IMR-90 (cell line): ENCODE measurements around the gene ODF2. TPM values are rescaled to one million over a fixed set of nuclear protein-coding genes. Genes with fewer than 3 reads are reported as not detected.

ENCODE experiments used
- ATAC-seq: fragments of 200-7000 bp; cut with Tn5 transposase; 2 replicates; pipeline ENCODE4 v1.9.1; 2020; ENCODE audit warnings: low read depth, mild to moderate bottlenecking, moderate library complexity
- BruUV-seq: library from RNA; stranded (reverse); fragments of 400-500 nt; replicated peaks from 2 replicates; lab custom pipeline; 2021; lab: Mats Ljungman, UMichigan
- CTCF ChIA-PET: fragments of 300-600 bp; formaldehyde crosslinking; extraction: SDS; loops from one replicate; lab custom pipeline; 2021; ENCODE audit warnings: antibody characterized with exemption; lab: Yijun Ruan, JAX
- POLR2A ChIA-PET: fragments of 300-600 bp; sonication (Branson Sonifier 250); formaldehyde crosslinking; loops from one replicate; lab custom pipeline; 2022; ENCODE audit warnings: antibody characterized with exemption; ENCODE audit not compliant: unreplicated experiment; lab: Charles Lee
- DNase-seq: peaks from one replicate; pipeline ENCODE4 v3.0.0; 2013
- H2AFZ ChIP-seq: replicated peaks from 2 replicates; pipeline ENCODE3; 2013; ENCODE audit warnings: low read length, mild to moderate bottlenecking; ENCODE audit not compliant: poor library complexity
- H2AK5ac ChIP-seq: 2 replicates; pipeline ENCODE4 v1.6.1; 2013; ENCODE audit warnings: low read depth, low read length, inconsistent platforms
- H2AK9ac ChIP-seq: replicated peaks from 2 replicates; pipeline ENCODE3; 2013; ENCODE audit warnings: mild to moderate bottlenecking, low read depth, low read length, moderate library complexity; ENCODE audit not compliant: poor library complexity
- H2BK120ac ChIP-seq: 2 replicates; pipeline ENCODE4 v1.6.1; 2013; ENCODE audit warnings: low read depth, low read length, inconsistent platforms
- H2BK15ac ChIP-seq: 3 replicates; pipeline ENCODE4 v1.6.1; 2013; ENCODE audit warnings: low read depth, low read length, inconsistent platforms
- H2BK20ac ChIP-seq: 2 replicates; pipeline ENCODE4 v1.6.1; 2013; ENCODE audit warnings: low read depth, mild to moderate bottlenecking, inconsistent platforms, low read length, moderate library complexity
- H2BK5ac ChIP-seq: 2 replicates; pipeline ENCODE4 v1.6.1; 2013; ENCODE audit warnings: mild to moderate bottlenecking, low read depth, low read length, inconsistent platforms; ENCODE audit not compliant: poor library complexity, severe bottlenecking
- H3K14ac ChIP-seq: replicated peaks from 2 replicates; pipeline ENCODE4 v1.6.1; 2013; ENCODE audit warnings: low read depth, low read length, inconsistent platforms
- H3K18ac ChIP-seq: 2 replicates; pipeline ENCODE4 v1.6.1; 2013; ENCODE audit warnings: low read depth, low read length, control low read depth
- H3K23ac ChIP-seq: 2 replicates; pipeline ENCODE4 v1.6.1; 2013; ENCODE audit warnings: low read depth, low read length, inconsistent platforms
- H3K27ac ChIP-seq: 2 replicates; pipeline ENCODE4 v1.5.1; 2013; ENCODE audit warnings: mild to moderate bottlenecking, control low read depth, low read length; ENCODE audit not compliant: insufficient read depth
- H3K27me3 ChIP-seq: 2 replicates; pipeline ENCODE4 v1.6.1; 2013; ENCODE audit warnings: low read length; ENCODE audit not compliant: control insufficient read depth, insufficient read depth
- H3K36me3 ChIP-seq: 2 replicates; pipeline ENCODE4 v1.6.1; 2013; ENCODE audit warnings: low read length, mixed read lengths; ENCODE audit not compliant: control insufficient read depth, insufficient read depth
- H3K4ac ChIP-seq: 2 replicates; pipeline ENCODE4 v1.6.1; 2013; ENCODE audit warnings: low read depth, low read length, inconsistent platforms
- H3K4me1 ChIP-seq: 2 replicates; pipeline ENCODE4 v1.6.1; 2013; ENCODE audit warnings: low read length, mixed read lengths; ENCODE audit not compliant: control insufficient read depth, insufficient read depth
- H3K4me2 ChIP-seq: 2 replicates; pipeline ENCODE4 v1.6.1; 2013; ENCODE audit warnings: low read depth, mild to moderate bottlenecking, control low read depth, low read length, moderate library complexity
- H3K4me3 ChIP-seq: 2 replicates; pipeline ENCODE4 v1.5.1; 2013; ENCODE audit warnings: low read depth, mild to moderate bottlenecking, control low read depth, low read length, moderate library complexity; ENCODE audit not compliant: insufficient read depth
- H3K56ac ChIP-seq: 2 replicates; pipeline ENCODE4 v1.6.1; 2013; ENCODE audit warnings: low read length, inconsistent platforms; ENCODE audit not compliant: insufficient read depth; ENCODE audit errors: extremely low read depth
- H3K79me1 ChIP-seq, 2 experiments: 2 replicates each; pipeline ENCODE4 v1.6.1; 2013; ENCODE audit warnings: low read length in 2 of 2, inconsistent platforms in 1 of 2, low read depth in 1 of 2
- H3K9ac ChIP-seq: 2 replicates; pipeline ENCODE4 v1.6.1; 2013; ENCODE audit warnings: low read depth, low read length, control low read depth
- H3K9me1 ChIP-seq: 2 replicates; pipeline ENCODE4 v1.6.1; 2013; ENCODE audit warnings: low read length, inconsistent platforms; ENCODE audit not compliant: insufficient read depth
- H3K9me3 ChIP-seq: 2 replicates; pipeline ENCODE4 v1.6.1; 2013; ENCODE audit warnings: low read length; ENCODE audit not compliant: control insufficient read depth, insufficient read depth
- H4K20me1 ChIP-seq: 2 replicates; pipeline ENCODE4 v1.6.1; 2013; ENCODE audit warnings: low read length, inconsistent platforms; ENCODE audit not compliant: insufficient read depth
- H4K5ac ChIP-seq: 2 replicates; pipeline ENCODE4 v1.6.1; 2013; ENCODE audit warnings: mild to moderate bottlenecking, low read depth, low read length, control low read depth
- H4K8ac ChIP-seq, 2 experiments: 2 replicates each; pipeline ENCODE4 v1.6.1; 2013; ENCODE audit warnings: low read depth in 2 of 2, low read length in 2 of 2, control low read depth in 1 of 2, inconsistent platforms in 1 of 2
- H4K91ac ChIP-seq: 2 replicates; pipeline ENCODE4 v1.6.1; 2013; ENCODE audit warnings: low read depth, low read length, inconsistent platforms; ENCODE audit not compliant: insufficient read depth
- BHLHE40 ChIP-seq: fragments of 150-350 bp; IDR thresholded peaks from 2 replicates; pipeline ENCODE4 v1.6.1; 2016; ENCODE audit warnings: mild to moderate bottlenecking, low read depth, low read length
- CHD1 ChIP-seq: IDR thresholded peaks from 2 replicates; pipeline ENCODE4 v1.6.1; 2012; ENCODE audit warnings: low read depth, low read length, improper control_type of control experiment
- RAD21 ChIP-seq: IDR thresholded peaks from 2 replicates; pipeline ENCODE4 v1.6.1; 2012; ENCODE audit warnings: low read length, improper control_type of control experiment
- RCOR1 ChIP-seq: IDR thresholded peaks from 2 replicates; pipeline ENCODE4 v1.6.1; 2012; ENCODE audit warnings: mild to moderate bottlenecking, low read length, improper control_type of control experiment; ENCODE audit not compliant: insufficient replicate concordance
- RFX5 ChIP-seq: IDR thresholded peaks from 2 replicates; pipeline ENCODE4 v1.8.0; 2012; ENCODE audit warnings: low read depth, mild to moderate bottlenecking, low read length, moderate library complexity
- WGBS, 2 experiments: methylation state at CpG; one replicate each; pipeline versions ENCODE4 v1.1.5 to v1.1.7; 2013; ENCODE audit warnings: missing lambda C conversion rate in 2 of 2; ENCODE audit not compliant: insufficient read length in 1 of 2; ENCODE audit errors: extremely low coverage in 2 of 2; 5-methylcytosine and 5-hydroxymethylcytosine counted together
- dilution Hi-C: fragments of 300-500 bp; cut with HindIII; formaldehyde crosslinking; loops from one replicate; pipeline ENCODE4 v1.14.3; 2018; ENCODE audit warnings: low sequenced_read_pairs; ENCODE audit not compliant: unreplicated experiment
- in situ Hi-C: fragments of 300-500 bp; cut with MboI; formaldehyde crosslinking; loops from 3 replicates; pipeline ENCODE4 v1.14.3; 2019; ENCODE audit warnings: low sequenced_read_pairs, inconsistent platforms, mixed read lengths
- intact Hi-C: fragments of 100-400 bp; cut with micrococcal nuclease; formaldehyde crosslinking; loops from 2 replicates; pipeline ENCODE4 v1.10.0; 2022
- polyA plus RNA-seq, 3 experiments: library from polyadenylated mRNA; depleted of rRNA; stranded (reverse); fragments of >200 nt; gene quantifications; 2 replicates each; pipeline ENCODE4 v1.2.3, GENCODE V29; 2012; ENCODE audit warnings: low replicate concordance in 1 of 3
- total RNA-seq: library from RNA; depleted of rRNA; stranded (reverse); fragments of >200 nt; gene quantifications from 2 replicates; pipeline ENCODE4 v1.2.3, GENCODE V29; 2012

Gene ODF2
- total and polyA plus RNA-seq, 2 of the 4 experiments (the other 2 are of a cell fraction): 40.2 to 46.4 TPM

DNA sequence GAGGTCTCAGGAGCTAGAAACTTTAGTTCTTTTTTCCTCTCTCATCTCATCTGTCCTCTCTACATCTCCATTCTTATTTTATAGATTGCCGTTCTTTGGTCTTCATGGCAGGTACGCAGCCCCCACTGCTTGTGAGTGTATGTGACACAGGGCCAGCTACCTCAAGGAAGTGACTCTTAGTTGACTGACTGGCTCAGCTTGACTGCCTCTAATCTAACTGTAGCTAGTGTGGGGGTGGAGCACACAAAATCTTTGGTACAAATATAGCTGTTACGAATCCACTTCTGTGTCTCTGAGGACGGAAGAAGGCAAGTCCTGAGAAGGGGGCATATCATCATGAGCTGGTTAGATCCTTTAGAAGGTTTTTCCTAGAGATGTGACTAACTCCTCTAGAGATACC lies 76.8 kb downstream of the ODF2 start:
- POLR2A ChIA-PET: no interaction called here
- Histone ChIP-seq H3K18ac (no peak overlapping the region), H3K4me1 (no peaks in the 10 kb centered on the region), H4K20me1 (no peaks in the 10 kb centered on the region), H4K5ac (no peak overlapping the region), H3K23ac (no peak overlapping the region), H3K9ac (no peak overlapping the region), H2BK5ac (no peak overlapping the region), H4K91ac (no peak overlapping the region), H2BK120ac (no peak overlapping the region), H3K79me1 (0 out of 4 replicates have a peak, but pooled peaks cover 3 to 5% of the 10 kb centered on the region in 2 experiments), H3K4ac (no peak overlapping the region), H3K9me3 (no peaks in the 10 kb centered on the region), H2AK9ac (no peak overlapping the region), H3K9me1 (peaks cover 5% of the 10 kb centered on the region; the same call in 1 of the 2 replicates), H2AK5ac (no peak overlapping the region), H3K27ac (no peak overlapping the region), H3K36me3 (peaks cover 43% of the 10 kb centered on the region), H3K14ac (no peak overlapping the region), H2AFZ (no peak overlapping the region), H3K27me3 (no peaks in the 10 kb centered on the region), H3K56ac (no peak overlapping the region), H4K8ac (no peak overlapping the region), H2BK20ac (no peak overlapping the region), H3K4me3 (no peak overlapping the region), H3K4me2 (no peak overlapping the region), H2BK15ac (no peak overlapping the region)
- intact Hi-C loops: no loop called here
- dilution Hi-C loops: no loop called here
- ATAC-seq: no peak
- DNase-seq: no peak
- no TSS peak for BruUV-seq
- in situ Hi-C loops: no loop called here
- WGBS, 2 experiments: no CpG with 5 or more reads among the region's 4 CpGs
- CTCF ChIA-PET: no interaction called here
- TF ChIP-seq RCOR1 (no peak), RFX5 (no peak), CHD1 (no peak), BHLHE40 (no peak), RAD21 (no peak)
